H1 (cell line): ENCODE data around the gene FRY. TPM values are rescaled to one million over a fixed set of nuclear protein-coding genes. Genes with fewer than 3 reads are reported as not detected.

Experiments used
- polyA plus RNA-seq, 7 experiments: library from polyadenylated mRNA; depleted of rRNA in 3 of 7; stranded (reverse) in 5 of 7; unstranded in 2 of 7; fragments of >200 nt in 5 of 7; fragments of 200-250 nt in 2 of 7; gene quantifications; 1 replicate in 5 of 7; 2 replicates in 1 of 7; 4 replicates in 1 of 7; pipeline versions ENCODE4 v1.2.1 to v1.2.3, GENCODE V29; 2011 to 2013; ENCODE audit warnings: missing spikeins in 2 of 7, mixed read lengths in 2 of 7
- total RNA-seq: library from RNA; stranded (reverse); fragmentation: NEBNext Ultra II Directional; extraction: Animal tissue kit (Norgen Biotek cat#: 25700); gene quantifications from 2 replicates; pipeline ENCODE4 v1.2.1, GENCODE V29; 2021
- TF ChIP-seq, protein P1 (sequence below): IDR thresholded peaks from 2 replicates; pipeline ENCODE4 v1.6.1; 2012; ENCODE audit warnings: inconsistent platforms

The FRY gene
- total and polyA plus RNA-seq, 2 of the 8 experiments (the other 6 are each of a cell fraction or from before 2014, with no cell fraction given) = 4.3 to 9.2 TPM

DNA sequence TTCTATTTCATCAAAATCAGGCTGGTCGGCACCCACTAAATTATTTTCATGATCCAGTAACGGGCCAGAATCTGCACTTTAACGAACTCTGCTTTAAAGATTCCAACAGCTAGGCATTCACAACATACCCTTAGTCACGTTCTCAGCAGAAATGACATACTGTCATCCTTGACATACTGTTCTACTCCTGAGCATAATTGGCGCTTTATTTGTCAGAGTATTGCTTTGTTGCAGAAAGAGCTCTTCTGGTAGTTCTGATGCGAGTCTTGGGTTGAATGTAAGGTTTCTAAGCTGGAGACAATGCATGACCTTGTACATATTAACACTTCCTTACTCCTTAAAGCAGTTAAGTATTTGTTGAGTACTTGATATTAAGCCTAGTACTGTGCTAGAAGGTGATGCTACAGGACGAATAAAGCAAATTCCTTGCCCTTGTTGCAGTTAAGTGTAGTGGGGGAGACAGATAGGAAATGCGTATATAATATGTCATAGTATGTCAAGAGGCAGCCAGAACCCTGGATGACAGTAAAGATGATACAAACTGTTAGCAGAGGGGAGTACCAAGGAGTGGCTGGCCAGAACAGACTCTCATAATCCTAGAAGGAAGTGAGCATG lies 32.2 kb downstream of the FRY start (continued):
- TF ChIP-seq, protein P1, sequence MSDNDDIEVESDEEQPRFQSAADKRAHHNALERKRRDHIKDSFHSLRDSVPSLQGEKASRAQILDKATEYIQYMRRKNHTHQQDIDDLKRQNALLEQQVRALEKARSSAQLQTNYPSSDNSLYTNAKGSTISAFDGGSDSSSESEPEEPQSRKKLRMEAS = no peak
